K562 (cell line): Measurements from ENCODE around the gene RBAK. TPM values are rescaled to one million over a fixed set of nuclear protein-coding genes. Genes with fewer than 3 reads are reported as not detected.

Experiments used
- ATAC-seq: fragments of 200-7000 bp; cut with Tn5 transposase; 3 replicates; pipeline ENCODE4 v1.9.1; 2020; ENCODE audit warnings: moderate library complexity
- BruUV-seq: library from RNA; stranded (reverse); fragments of 400-500 nt; replicated peaks from 2 replicates; lab custom pipeline; 2021; lab: Mats Ljungman, UMichigan
- CTCF ChIA-PET: fragments of 300-600 bp; formaldehyde crosslinking; extraction: SDS; loops from one replicate; lab custom pipeline; 2021; ENCODE audit warnings: low intra/inter-chr PET ratio; lab: Yijun Ruan, JAX
- POLR2A ChIA-PET: fragments of 300-600, 350-650 bp; sonication (Branson Sonifier 250); formaldehyde crosslinking; extraction: SDS; loops from one replicate; lab custom pipeline; 2021; ENCODE audit warnings: antibody characterized with exemption, inconsistent platforms; lab: Yijun Ruan, JAX
- DNase-seq, 4 experiments: peaks; one replicate each; pipeline versions ENCODE4 v3.0.0 to v3.0.0-alpha.2; 2011 to 2018; ENCODE audit warnings: low spot score in 3 of 4, mixed read lengths in 3 of 4; ENCODE audit errors: extremely low read depth in 1 of 4
- FAIRE-seq: peaks from 2 replicates; lab custom pipeline; 2011; peaks lifted over from hg19 to GRCh38; lab: Jason Lieb, UNC
- H2AFZ ChIP-seq: 2 replicates; pipeline ENCODE4 v1.6.0; 2011; ENCODE audit warnings: low read depth, low read length, control low read depth, inconsistent platforms
- H3K27ac ChIP-seq: fragments of 200-600 bp; 3 replicates; pipeline ENCODE4 v1.8.0; 2011; ENCODE audit warnings: low read depth, mild to moderate bottlenecking, control low read depth, inconsistent platforms, low read length, moderate library complexity, mixed read lengths; ENCODE audit errors: extremely low read depth
- H3K27me3 ChIP-seq, 2 experiments: fragments of 300-600 bp in 1 of 2; 2 replicates in 1 of 2; 3 replicates in 1 of 2; pipeline versions ENCODE4 v1.6.0 to v1.8.0; 2011; ENCODE audit warnings: inconsistent platforms in 2 of 2, low read length in 2 of 2, mild to moderate bottlenecking in 1 of 2, mixed read lengths in 1 of 2, moderate library complexity in 1 of 2; ENCODE audit not compliant: control insufficient read depth in 2 of 2, insufficient read depth in 2 of 2
- H3K36me3 ChIP-seq: fragments of 300-600 bp; 3 replicates; pipeline ENCODE4 v1.8.0; 2011; ENCODE audit warnings: mild to moderate bottlenecking, low read length, inconsistent platforms; ENCODE audit not compliant: control insufficient read depth, insufficient read depth
- H3K4me1 ChIP-seq, 2 experiments: fragments of 200-600 bp in 1 of 2; replicated peaks in 1 of 2; 2 replicates in 1 of 2; 3 replicates in 1 of 2; pipeline versions ENCODE4 v1.5.1 to v1.8.0; 2011; ENCODE audit warnings: inconsistent platforms in 2 of 2, low read length in 2 of 2, mild to moderate bottlenecking in 1 of 2, mixed read lengths in 1 of 2, moderate library complexity in 1 of 2; ENCODE audit not compliant: control insufficient read depth in 2 of 2, insufficient read depth in 2 of 2
- H3K4me2 ChIP-seq: 2 replicates; pipeline ENCODE4 v1.6.1; 2011; ENCODE audit warnings: low read length, control low read depth, inconsistent platforms, mixed read lengths; ENCODE audit not compliant: insufficient read depth
- H3K4me3 ChIP-seq: fragments of 200-600 bp; sonication (generic), shearing (Covaris generic); 2 replicates; pipeline ENCODE4 v1.5.1; 2016; ENCODE audit warnings: control low read depth, inconsistent platforms
- H3K79me2 ChIP-seq: fragments of 200-600 bp; 3 replicates; pipeline ENCODE4 v1.8.0; 2011; ENCODE audit warnings: low read length, inconsistent platforms; ENCODE audit not compliant: control insufficient read depth, insufficient read depth
- H3K9ac ChIP-seq, 2 experiments: 2 replicates each; pipeline versions ENCODE4 v1.6.0 to v1.6.1; 2011; ENCODE audit warnings: low read depth in 2 of 2, low read length in 2 of 2, control low read depth in 1 of 2, inconsistent platforms in 1 of 2, mild to moderate bottlenecking in 1 of 2, mixed read lengths in 1 of 2; ENCODE audit not compliant: insufficient read depth in 1 of 2
- H3K9me1 ChIP-seq: one replicate; pipeline ENCODE4 v1.6.0; 2011; ENCODE audit warnings: inconsistent platforms, mild to moderate bottlenecking, low read length, moderate library complexity; ENCODE audit not compliant: control insufficient read depth, insufficient read depth
- H3K9me3 ChIP-seq: replicated peaks from 2 replicates; pipeline ENCODE4 v1.5.1; 2011; ENCODE audit warnings: low read depth, low read length, inconsistent platforms; ENCODE audit not compliant: control insufficient read depth, insufficient read depth
- H4K20me1 ChIP-seq: replicated peaks from 2 replicates; pipeline ENCODE4 v1.6.1; 2011; ENCODE audit warnings: low read length, inconsistent platforms, mixed read lengths; ENCODE audit not compliant: control insufficient read depth, insufficient read depth
- CBX1 ChIP-seq: sonication (generic); IDR thresholded peaks from 2 replicates; pipeline ENCODE4 v1.6.1; 2016; ENCODE audit warnings: antibody characterized with exemption, low read depth, mild to moderate bottlenecking
- MAZ ChIP-seq, 2 experiments: fragments of 450-650 bp in 1 of 2; sonication (generic) in 1 of 2; formaldehyde crosslinking; IDR thresholded peaks in 1 of 2; conservative IDR thresholded peaks in 1 of 2; 2 replicates each; pipeline versions ENCODE4 v1.4.0 to v1.5.0; 2020; ENCODE audit warnings: mild to moderate bottlenecking in 1 of 2, missing genetic modification reagents in 1 of 2
- MITF ChIP-seq: IDR thresholded peaks from 2 replicates; pipeline ENCODE4 v1.6.1; 2014; ENCODE audit warnings: antibody characterized with exemption
- NCOA2 ChIP-seq, 2 experiments: fragments of 450-650 bp; IDR thresholded peaks; 2 replicates each; pipeline ENCODE4 v1.6.1; 2018; ENCODE audit warnings: mild to moderate bottlenecking in 2 of 2, moderate library complexity in 1 of 2; ENCODE audit not compliant: partially characterized antibody in 2 of 2
- POLR2G ChIP-seq: fragments of 200-400 bp; formaldehyde crosslinking; IDR thresholded peaks from 2 replicates; pipeline ENCODE4 v1.6.1; 2017; ENCODE audit warnings: low read depth, mild to moderate bottlenecking, antibody characterized with exemption, low read length, moderate library complexity
- U2AF1 ChIP-seq: fragments of 200-400 bp; formaldehyde crosslinking; optimal IDR thresholded peaks from 2 replicates; pipeline ENCODE3; 2017; ENCODE audit warnings: mild to moderate bottlenecking, low read depth, low read length, moderate library complexity
- ZBTB5 ChIP-seq: fragments of 450-650 bp; IDR thresholded peaks from 2 replicates; pipeline ENCODE4 v1.6.1; 2017; ENCODE audit warnings: antibody characterized with exemption
- ZBTB7A ChIP-seq: IDR thresholded peaks from 2 replicates; pipeline ENCODE4 v1.6.1; 2011; ENCODE audit warnings: low read depth, mild to moderate bottlenecking, low read length, moderate library complexity, borderline replicate concordance; ENCODE audit not compliant: control insufficient read depth
- ZBTB8A ChIP-seq: fragments of 450-650 bp; IDR thresholded peaks from 2 replicates; pipeline ENCODE4 v1.6.1; 2018; ENCODE audit warnings: mild to moderate bottlenecking, moderate library complexity; ENCODE audit not compliant: partially characterized antibody
- ZNF280B ChIP-seq: fragments of 250-450 bp; sonication (Bioruptor Pico); IDR thresholded peaks from 2 replicates; pipeline ENCODE4 v1.5.1; 2021; ENCODE audit warnings: mild to moderate bottlenecking
- ZNF75A ChIP-seq: fragments of 450-650 bp; formaldehyde crosslinking; IDR thresholded peaks from 2 replicates; pipeline ENCODE4 v1.4.0; 2020; ENCODE audit warnings: mild to moderate bottlenecking
- ZNF766 ChIP-seq: fragments of 200-800 bp; sonication (Bioruptor generic); conservative IDR thresholded peaks from 2 replicates; pipeline ENCODE4 v1.6.1; 2016; ENCODE audit warnings: missing genetic modification characterization, missing compliant biosample characterization
- WGBS: fragments of 100-300 bp; shearing (Covaris generic); methylation state at CpG from one replicate; pipeline ENCODE4 v1.1.6; 2016; ENCODE audit warnings: low coverage, mixed read lengths; ENCODE audit not compliant: insufficient coverage; ENCODE audit errors: missing lambda C conversion rate; 5-methylcytosine and 5-hydroxymethylcytosine counted together
- in situ Hi-C: fragments of 300-500 bp; cut with MboI; formaldehyde crosslinking; loops from 4 replicates; pipeline ENCODE4 v1.15.0; 2018; ENCODE audit warnings: inconsistent platforms, mixed read lengths
- intact Hi-C: fragments of 100-400 bp; cut with micrococcal nuclease; formaldehyde crosslinking; loops from 2 replicates; pipeline ENCODE4 v1.14.2; 2022
- polyA plus RNA-seq, 8 experiments: library from polyadenylated mRNA; depleted of rRNA in 4 of 8; stranded (reverse) in 5 of 8; unstranded in 3 of 8; fragments of >200 nt; fragmentation: Nextera tagmentation in 2 of 8; fragmentation: Illumina TruSeq in 1 of 8; extraction: Ambion mirVana in 2 of 8; extraction: Trizol in 1 of 8; gene quantifications; 2 replicates each; pipeline versions ENCODE4 v1.2.1 to v1.2.3, GENCODE V29; 2011 to 2014; ENCODE audit warnings: inconsistent platforms in 1 of 8, missing spikeins in 1 of 8
- total RNA-seq, 7 experiments: library from RNA; depleted of rRNA in 6 of 7; stranded (reverse); fragments of >200 nt in 6 of 7; fragmentation: Illumina TruSeq in 2 of 7; extraction: Trizol in 2 of 7; gene quantifications; 2 replicates each; pipeline versions ENCODE4 v1.2.1 to v1.2.3, GENCODE V29; 2011 to 2021; ENCODE audit warnings: low replicate concordance in 1 of 7
- TF ChIP-seq, protein P1 (sequence below): fragments of 250-450 bp; sonication (Bioruptor Pico); IDR thresholded peaks from 2 replicates; pipeline ENCODE4 v1.8.0; 2022; ENCODE audit warnings: inconsistent platforms, mild to moderate bottlenecking, moderate library complexity, borderline replicate concordance
- TF ChIP-seq, protein P2 (sequence below), 2 experiments: IDR thresholded peaks; 2 replicates each; pipeline ENCODE4 v1.6.1; 2011; ENCODE audit warnings: borderline replicate concordance in 1 of 2, control low read depth in 1 of 2, low read depth in 1 of 2, low read length in 1 of 2, mild to moderate bottlenecking in 1 of 2, mixed read lengths in 1 of 2, moderate library complexity in 1 of 2; ENCODE audit not compliant: insufficient read depth in 1 of 2, insufficient read length in 1 of 2, poor library complexity in 1 of 2, severe bottlenecking in 1 of 2; ENCODE audit errors: extremely low read depth in 1 of 2

The RBAK gene
- total and polyA plus RNA-seq, 9 of the 15 experiments (the other 6 are each of a cell fraction or from before 2014, with no cell fraction given) = 2.7 to 13.2 (median 10.1) TPM

GRCh38 chr7:5050676-5051075 lies 5.0 kb downstream of the RBAK start:
- H2AFZ ChIP-seq = no peak overlapping the region
- in situ Hi-C loops = no loop called here
- CTCF ChIA-PET = no interaction called here
- H3K79me2 ChIP-seq = peaks cover 24% of the 10 kb centered on the region
- ATAC-seq (no peak), FAIRE-seq (no peak), DNase-seq (no peak)
- peaks cover 0 to 9% of the 10 kb centered on the region in 2 experiments; a peak in 2 of 5 replicates for H3K4me1 ChIP-seq
- peaks cover 51% of the 10 kb centered on the region for H3K36me3 ChIP-seq
- WGBS = 89% methylated on average over 2 of the region's 2 CpGs
- no peaks in the 10 kb centered on the region for H3K9me1 ChIP-seq
- peaks cover 9% of the 10 kb centered on the region; the same call in 1 of the 2 replicates for H3K9me3 ChIP-seq
- H3K4me3 ChIP-seq = no peak overlapping the region
- intact Hi-C loops = no loop called here
- H3K4me2 ChIP-seq = no peak overlapping the region
- no peak overlapping the region for H3K27ac ChIP-seq
- POLR2A ChIA-PET = no interaction called here
- no peaks in the 10 kb centered on the region for H4K20me1 ChIP-seq
- H3K9ac ChIP-seq = no peak overlapping the region
- no TSS peak for BruUV-seq
- H3K27me3 ChIP-seq = no peaks in the 10 kb centered on the region
- TF ChIP-seq NCOA2 (IDR thresholded peaks at IDR 0.05; ENCODE audit: partially characterized antibody in 2 of 2) (no peak), POLR2G (no peak), CBX1 (no peak), ZBTB8A (no peak), ZBTB7A (no peak), U2AF1 (no peak), ZNF766 (no peak), ZBTB5 (no peak), MAZ (CRISPR knock-in tag; conservative IDR thresholded peaks at IDR 0.05 in 1 of 2, IDR thresholded peaks at IDR 0.05 in 1 of 2) (no peak), MITF (no peak), ZNF280B (CRISPR knock-in tag) (no peak), ZNF75A (CRISPR knock-in tag) (no peak)
- TF ChIP-seq, protein P1, sequence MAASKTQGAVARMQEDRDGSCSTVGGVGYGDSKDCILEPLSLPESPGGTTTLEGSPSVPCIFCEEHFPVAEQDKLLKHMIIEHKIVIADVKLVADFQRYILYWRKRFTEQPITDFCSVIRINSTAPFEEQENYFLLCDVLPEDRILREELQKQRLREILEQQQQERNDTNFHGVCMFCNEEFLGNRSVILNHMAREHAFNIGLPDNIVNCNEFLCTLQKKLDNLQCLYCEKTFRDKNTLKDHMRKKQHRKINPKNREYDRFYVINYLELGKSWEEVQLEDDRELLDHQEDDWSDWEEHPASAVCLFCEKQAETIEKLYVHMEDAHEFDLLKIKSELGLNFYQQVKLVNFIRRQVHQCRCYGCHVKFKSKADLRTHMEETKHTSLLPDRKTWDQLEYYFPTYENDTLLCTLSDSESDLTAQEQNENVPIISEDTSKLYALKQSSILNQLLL (CRISPR knock-in tag) = no peak
- TF ChIP-seq, protein P2, sequence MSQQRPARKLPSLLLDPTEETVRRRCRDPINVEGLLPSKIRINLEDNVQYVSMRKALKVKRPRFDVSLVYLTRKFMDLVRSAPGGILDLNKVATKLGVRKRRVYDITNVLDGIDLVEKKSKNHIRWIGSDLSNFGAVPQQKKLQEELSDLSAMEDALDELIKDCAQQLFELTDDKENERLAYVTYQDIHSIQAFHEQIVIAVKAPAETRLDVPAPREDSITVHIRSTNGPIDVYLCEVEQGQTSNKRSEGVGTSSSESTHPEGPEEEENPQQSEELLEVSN (IDR thresholded peaks at IDR 0.05; ENCODE audit: borderline replicate concordance in 1 of 2, extremely low read depth in 1 of 2, insufficient read depth in 1 of 2, insufficient read length in 1 of 2, low read depth in 1 of 2, low read length in 1 of 2, poor library complexity in 1 of 2, severe bottlenecking in 1 of 2) = no peak
